Keratinocyte (primary cell): ENCODE measurements around the gene KRTAP1-1. TPM values are rescaled to one million over a fixed set of nuclear protein-coding genes. Genes with fewer than 3 reads are reported as not detected.

Source experiments
- DNase-seq: peaks from one replicate; pipeline ENCODE4 v3.0.0-alpha.2; 2011; ENCODE audit warnings: low read depth, missing footprints, low spot score
- FAIRE-seq: peaks from 2 replicates; lab custom pipeline; 2011; peaks lifted over from hg19 to GRCh38; lab: Jason Lieb, UNC
- H2AFZ ChIP-seq: 2 replicates; pipeline ENCODE4 v1.6.0; 2012; ENCODE audit warnings: low read length, control low read depth, inconsistent platforms; ENCODE audit not compliant: control insufficient read depth
- H3K27ac ChIP-seq: 2 replicates; pipeline ENCODE4 v1.5.1; 2011; ENCODE audit warnings: low read length; ENCODE audit not compliant: control insufficient read depth, insufficient read depth
- H3K27me3 ChIP-seq: 3 replicates; pipeline ENCODE4 v1.6.0; 2011; ENCODE audit warnings: low read length; ENCODE audit not compliant: control insufficient read depth, insufficient read depth; ENCODE audit errors: extremely low read depth
- H3K36me3 ChIP-seq, 2 experiments: 2 replicates in 1 of 2; 3 replicates in 1 of 2; pipeline ENCODE4 v1.5.1; 2011; ENCODE audit warnings: low read length in 2 of 2, mild to moderate bottlenecking in 1 of 2; ENCODE audit not compliant: control insufficient read depth in 2 of 2, insufficient read depth in 2 of 2; ENCODE audit errors: extremely low read depth in 1 of 2
- H3K4me1 ChIP-seq: 3 replicates; pipeline ENCODE4 v1.5.1; 2011; ENCODE audit warnings: low read length; ENCODE audit not compliant: control insufficient read depth, insufficient read depth; ENCODE audit errors: extremely low read depth
- H3K4me2 ChIP-seq: 3 replicates; pipeline ENCODE4 v1.6.0; 2011; ENCODE audit warnings: low read depth, low read length; ENCODE audit not compliant: control insufficient read depth, insufficient read depth; ENCODE audit errors: extremely low read depth
- H3K4me3 ChIP-seq, 3 experiments: fragments of 200-600 bp in 1 of 3; sonication (generic) in 1 of 3; 2 replicates in 2 of 3; 3 replicates in 1 of 3; pipeline ENCODE4 v1.5.1; 2011 to 2016; ENCODE audit warnings: low read length in 3 of 3, mild to moderate bottlenecking in 3 of 3, control low read depth in 2 of 3, inconsistent platforms in 1 of 3, low read depth in 1 of 3, mixed read lengths in 1 of 3, mixed run types in 1 of 3, moderate library complexity in 1 of 3; ENCODE audit not compliant: control insufficient read depth in 2 of 3, insufficient read depth in 2 of 3; ENCODE audit errors: extremely low read depth in 1 of 3
- H3K79me2 ChIP-seq: 2 replicates; pipeline ENCODE4 v1.6.0; 2012; ENCODE audit warnings: low read length; ENCODE audit not compliant: control insufficient read depth, insufficient read depth
- H3K9ac ChIP-seq: 3 replicates; pipeline ENCODE4 v1.6.0; 2011; ENCODE audit warnings: low read length; ENCODE audit not compliant: control insufficient read depth, insufficient read depth; ENCODE audit errors: extremely low read depth
- H3K9me1 ChIP-seq: 3 replicates; pipeline ENCODE4 v1.6.0; 2011; ENCODE audit warnings: low read length; ENCODE audit not compliant: control insufficient read depth, insufficient read depth; ENCODE audit errors: extremely low read depth
- H3K9me3 ChIP-seq: 2 replicates; pipeline ENCODE4 v1.5.1; 2012; ENCODE audit warnings: low read depth, low read length; ENCODE audit not compliant: control insufficient read depth
- H4K20me1 ChIP-seq: 3 replicates; pipeline ENCODE4 v1.6.0; 2011; ENCODE audit warnings: low read length; ENCODE audit not compliant: control insufficient read depth, insufficient read depth; ENCODE audit errors: extremely low read depth
- EZH2 ChIP-seq: IDR thresholded peaks from one replicate; pipeline ENCODE4 v1.6.1; 2012; ENCODE audit warnings: inconsistent platforms, mild to moderate bottlenecking, low read length, moderate library complexity
- dilution Hi-C: fragments of 300-500 bp; cut with MboI; formaldehyde crosslinking; loops from one replicate; pipeline ENCODE4 v1.7.0; 2020; ENCODE audit warnings: low sequenced_read_pairs; ENCODE audit not compliant: extremely low pct_ligation_motif_present
- polyA plus RNA-seq, 5 experiments: library from polyadenylated mRNA; depleted of rRNA in 3 of 5; stranded (reverse) in 3 of 5; stranded (forward) in 1 of 5; unstranded in 1 of 5; fragments of >200 nt; gene quantifications; 1 replicate in 1 of 5; 2 replicates in 3 of 5; 3 replicates in 1 of 5; pipeline versions ENCODE4 v1.2.1 to v1.2.3, GENCODE V29; 2011 to 2012; ENCODE audit warnings: missing spikeins in 2 of 5, low read depth in 1 of 5, low replicate concordance in 1 of 5
- TF ChIP-seq, protein P1 (sequence below), 3 experiments: IDR thresholded peaks in 1 of 3; conservative IDR thresholded peaks in 1 of 3; optimal IDR thresholded peaks in 1 of 3; 2 replicates in 2 of 3; 3 replicates in 1 of 3; pipeline versions ENCODE3 to v1.5.1; 2011; ENCODE audit warnings: low read length in 3 of 3, mild to moderate bottlenecking in 3 of 3, moderate library complexity in 2 of 3, control low read depth in 1 of 3, inconsistent platforms in 1 of 3; ENCODE audit not compliant: insufficient read depth in 2 of 3; ENCODE audit errors: extremely low read depth in 1 of 3

The KRTAP1-1 gene
- polyA plus RNA-seq, 1 donor (not counting 4 experiments of a cell fraction or from before 2014, with no cell fraction given): not detected

- dilution Hi-C loops: no loop called here
- no peaks in the 10 kb centered on the region for H3K9me1 ChIP-seq
- TF ChIP-seq EZH2: no peak
- TF ChIP-seq, protein P1, sequence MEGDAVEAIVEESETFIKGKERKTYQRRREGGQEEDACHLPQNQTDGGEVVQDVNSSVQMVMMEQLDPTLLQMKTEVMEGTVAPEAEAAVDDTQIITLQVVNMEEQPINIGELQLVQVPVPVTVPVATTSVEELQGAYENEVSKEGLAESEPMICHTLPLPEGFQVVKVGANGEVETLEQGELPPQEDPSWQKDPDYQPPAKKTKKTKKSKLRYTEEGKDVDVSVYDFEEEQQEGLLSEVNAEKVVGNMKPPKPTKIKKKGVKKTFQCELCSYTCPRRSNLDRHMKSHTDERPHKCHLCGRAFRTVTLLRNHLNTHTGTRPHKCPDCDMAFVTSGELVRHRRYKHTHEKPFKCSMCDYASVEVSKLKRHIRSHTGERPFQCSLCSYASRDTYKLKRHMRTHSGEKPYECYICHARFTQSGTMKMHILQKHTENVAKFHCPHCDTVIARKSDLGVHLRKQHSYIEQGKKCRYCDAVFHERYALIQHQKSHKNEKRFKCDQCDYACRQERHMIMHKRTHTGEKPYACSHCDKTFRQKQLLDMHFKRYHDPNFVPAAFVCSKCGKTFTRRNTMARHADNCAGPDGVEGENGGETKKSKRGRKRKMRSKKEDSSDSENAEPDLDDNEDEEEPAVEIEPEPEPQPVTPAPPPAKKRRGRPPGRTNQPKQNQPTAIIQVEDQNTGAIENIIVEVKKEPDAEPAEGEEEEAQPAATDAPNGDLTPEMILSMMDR (optimal IDR thresholded peaks at IDR 0.05 in 1 of 3, IDR thresholded peaks at IDR 0.05 in 1 of 3, conservative IDR thresholded peaks at IDR 0.05 in 1 of 3; ENCODE audit: extremely low read depth in 1 of 3, insufficient read depth in 2 of 3, low read length in 3 of 3): no peak
- H3K9ac ChIP-seq: no peak within 1 kb of the TSS
- no peak within 1 kb of the TSS for H3K4me2 ChIP-seq
- H3K36me3 ChIP-seq: no peaks in the 10 kb centered on the region
- DNase-seq (no peak), FAIRE-seq (no peak)
- no peaks in the 10 kb centered on the region for H3K9me3 ChIP-seq
- no peaks in the 10 kb centered on the region for H3K27me3 ChIP-seq
- no peaks in the 10 kb centered on the region for H3K79me2 ChIP-seq
- H2AFZ ChIP-seq: no peak within 1 kb of the TSS
- peaks cover 7% of the 10 kb centered on the region for H3K4me1 ChIP-seq
- H3K27ac ChIP-seq: no peak within 1 kb of the TSS
- H4K20me1 ChIP-seq: no peaks in the 10 kb centered on the region
- H3K4me3 ChIP-seq: no peak within 1 kb of the TSS
Measured at GRCh38 chr17:41029633-41030245, 11.5 kb downstream of the KRTAP1-1 start, which contains the start of gene KRTAP1-4. KRTAP1-4 (minus strand) TSS chr17:41030195; CDS start chr17:41030078, 117 bp downstream.

- Histone ChIP-seq H3K36me3 (no peaks in the 10 kb centered on the region), H3K27me3 (no peaks in the 10 kb centered on the region), H3K9ac (no peak within 1 kb of the TSS), H3K4me1 (peaks cover 7% of the 10 kb centered on the region), H2AFZ (peak within 1 kb of the TSS; percentile 40), H3K4me3 (no peak within 1 kb of the TSS), H4K20me1 (no peaks in the 10 kb centered on the region), H3K9me1 (no peaks in the 10 kb centered on the region), H3K9me3 (no peaks in the 10 kb centered on the region), H3K27ac (no peak within 1 kb of the TSS), H3K79me2 (no peaks in the 10 kb centered on the region), H3K4me2 (peak within 1 kb of the TSS; percentile 48)
- TF ChIP-seq EZH2: no peak
- TF ChIP-seq, protein P1 (optimal IDR thresholded peaks at IDR 0.05 in 1 of 3, IDR thresholded peaks at IDR 0.05 in 1 of 3, conservative IDR thresholded peaks at IDR 0.05 in 1 of 3; ENCODE audit: extremely low read depth in 1 of 3, insufficient read depth in 2 of 3, low read length in 3 of 3): no peak
- dilution Hi-C loops: no loop called here
- FAIRE-seq (peak; percentile 70), DNase-seq (no peak)
Measured at GRCh38 chr17:41026715-41027471, 14.4 kb downstream of the KRTAP1-1 start, which contains the start of gene KRTAP1-5. KRTAP1-5 (minus strand) TSS chr17:41027208; CDS start chr17:41027155, 53 bp downstream.
